CD14-positive monocyte (primary cell): Measurements from ENCODE around the gene BACE1-AS. TPM values are rescaled to one million over a fixed set of nuclear protein-coding genes. Genes with fewer than 3 reads are reported as not detected.

Experiments used
- DNase-seq, 3 donors: peaks; one replicate each; pipeline ENCODE4 v3.0.0-alpha.2; 2011 to 2022
- H2AFZ ChIP-seq: 2 replicates; pipeline ENCODE4 v1.6.0; 2012; ENCODE audit warnings: mild to moderate bottlenecking, low read depth, low read length, inconsistent platforms; ENCODE audit not compliant: insufficient read depth, poor library complexity, severe bottlenecking
- H3K27ac ChIP-seq, 2 donors: 1 replicate in 1 of 2; 2 replicates in 1 of 2; pipeline ENCODE4 v1.5.1; 2012 to 2013; ENCODE audit warnings: low read length in 2 of 2, control low read depth in 1 of 2, inconsistent platforms in 1 of 2, low read depth in 1 of 2, mild to moderate bottlenecking in 1 of 2
- H3K27me3 ChIP-seq, 2 donors: one replicate each; pipeline versions ENCODE4 v1.6.0 to v1.6.1; 2011 to 2013; ENCODE audit warnings: low read length in 2 of 2; ENCODE audit not compliant: control insufficient read depth in 2 of 2, insufficient read depth in 2 of 2
- H3K36me3 ChIP-seq, 2 donors: replicated peaks in 1 of 2; 1 replicate in 1 of 2; 2 replicates in 1 of 2; pipeline versions ENCODE4 v1.5.1 to v1.6.1; 2012 to 2013; ENCODE audit warnings: low read length in 2 of 2, control low read depth in 1 of 2, inconsistent platforms in 1 of 2, mild to moderate bottlenecking in 1 of 2; ENCODE audit not compliant: insufficient read depth in 2 of 2, control insufficient read depth in 1 of 2
- H3K4me1 ChIP-seq, 2 donors: 1 replicate in 1 of 2; 2 replicates in 1 of 2; pipeline versions ENCODE4 v1.5.1 to v1.6.1; 2012 to 2013; ENCODE audit warnings: low read length in 2 of 2, control low read depth in 1 of 2, inconsistent platforms in 1 of 2, mild to moderate bottlenecking in 1 of 2, moderate library complexity in 1 of 2; ENCODE audit not compliant: insufficient read depth in 2 of 2, control insufficient read depth in 1 of 2
- H3K4me2 ChIP-seq: replicated peaks from 2 replicates; pipeline ENCODE3; 2012; ENCODE audit warnings: low read length, moderate library complexity, mild to moderate bottlenecking; ENCODE audit not compliant: poor library complexity, severe bottlenecking; ENCODE audit errors: extremely low read depth
- H3K4me3 ChIP-seq, 3 experiments: fragments of 200-600 bp in 1 of 3; sonication (generic) in 1 of 3; replicated peaks in 1 of 3; 1 replicate in 2 of 3; 2 replicates in 1 of 3; pipeline ENCODE4 v1.5.1; 2011 to 2013; ENCODE audit warnings: low read length in 3 of 3, mild to moderate bottlenecking in 3 of 3, control low read depth in 2 of 3, low read depth in 2 of 3, inconsistent platforms in 1 of 3, moderate library complexity in 1 of 3
- H3K79me2 ChIP-seq: 2 replicates; pipeline ENCODE4 v1.6.0; 2012; ENCODE audit warnings: mild to moderate bottlenecking, control low read depth, inconsistent platforms, low read length, moderate library complexity; ENCODE audit not compliant: insufficient read depth
- H3K9ac ChIP-seq: 2 replicates; pipeline ENCODE4 v1.6.0; 2017; ENCODE audit warnings: low read length, mild to moderate bottlenecking; ENCODE audit not compliant: insufficient read depth, poor library complexity, severe bottlenecking
- H3K9me3 ChIP-seq, 2 donors: replicated peaks in 1 of 2; 1 replicate in 1 of 2; 2 replicates in 1 of 2; pipeline versions ENCODE4 v1.5.1 to v1.6.1; 2012 to 2013; ENCODE audit warnings: low read length in 2 of 2, control low read depth in 1 of 2; ENCODE audit not compliant: control insufficient read depth in 1 of 2, insufficient read depth in 1 of 2
- H4K20me1 ChIP-seq: 2 replicates; pipeline ENCODE4 v1.6.0; 2012; ENCODE audit warnings: mild to moderate bottlenecking, low read length, control low read depth, moderate library complexity; ENCODE audit not compliant: insufficient read depth
- H3K27ac Mint-ChIP-seq, 7 donors: one replicate each; pipeline ENCODE4 v1.8.0; 2020; ENCODE audit warnings: mild to moderate bottlenecking in 7 of 7, mixed read lengths in 7 of 7, moderate library complexity in 6 of 7, inconsistent platforms in 2 of 7
- H3K27me3 Mint-ChIP-seq, 3 donors: one replicate each; pipeline ENCODE4 v1.8.0; 2021 to 2022; ENCODE audit warnings: low read depth in 3 of 3, mild to moderate bottlenecking in 3 of 3, mixed read lengths in 3 of 3, moderate library complexity in 3 of 3, inconsistent platforms in 1 of 3
- H3K36me3 Mint-ChIP-seq, 2 donors: one replicate each; pipeline ENCODE4 v1.8.0; 2020; ENCODE audit warnings: mixed read lengths in 2 of 2, inconsistent platforms in 1 of 2, mild to moderate bottlenecking in 1 of 2
- H3K4me1 Mint-ChIP-seq: one replicate; pipeline ENCODE4 v1.8.0; 2020; ENCODE audit warnings: mild to moderate bottlenecking, mixed read lengths
- H3K4me3 Mint-ChIP-seq, 2 donors: one replicate each; pipeline ENCODE4 v1.8.0; 2020; ENCODE audit warnings: mild to moderate bottlenecking in 2 of 2, mixed read lengths in 2 of 2, moderate library complexity in 1 of 2
- H3K9me3 Mint-ChIP-seq, 7 donors: one replicate each; pipeline ENCODE4 v1.8.0; 2020 to 2022; ENCODE audit warnings: mixed read lengths in 7 of 7, mild to moderate bottlenecking in 6 of 7, moderate library complexity in 6 of 7, inconsistent platforms in 2 of 7
- CTCF ChIP-seq: fragments of 200-600 bp; IDR thresholded peaks from one replicate; pipeline ENCODE4 v1.8.0; 2022; ENCODE audit warnings: antibody characterized with exemption, mild to moderate bottlenecking
- WGBS: methylation state at CpG from one replicate; pipeline ENCODE4 v1.1.5; 2013; ENCODE audit warnings: missing lambda C conversion rate; ENCODE audit not compliant: insufficient coverage; 5-methylcytosine and 5-hydroxymethylcytosine counted together
- intact Hi-C, 2 donors: fragments of 100-400 bp; cut with micrococcal nuclease; formaldehyde crosslinking; loops; one replicate each; pipeline versions ENCODE4 v1.15.0 to v1.15.1; 2023
- polyA minus RNA-seq: library from RNA; depleted of rRNA, polyadenylated mRNA; stranded (reverse); fragments of >200 nt; gene quantifications from 2 replicates; pipeline ENCODE4 v1.2.3, GENCODE V29; 2012
- polyA plus RNA-seq, 3 donors: library from polyadenylated mRNA; depleted of rRNA in 1 of 3; unstranded in 2 of 3; stranded (reverse) in 1 of 3; fragments of 300-500 nt in 2 of 3; fragments of >200 nt in 1 of 3; fragmentation: Illumina TruSeq in 2 of 3; gene quantifications; 1 replicate in 2 of 3; 2 replicates in 1 of 3; pipeline ENCODE4 v1.2.3, GENCODE V29; 2012 to 2021
- total RNA-seq, 12 experiments: library from RNA in 1 of 12; stranded (reverse) in 1 of 12; fragments of 120-200 nt in 1 of 12; gene quantifications; one replicate each; pipeline ENCODE4 v1.2.4 and lab custom pipeline; 2013 to 2026; ENCODE audit warnings: mixed read lengths in 6 of 12, inconsistent platforms in 1 of 12

The BACE1-AS gene
- 1.1 TPM for total RNA-seq (2013)
- polyA plus RNA-seq = 1 to 10 TPM in 1 of 3 donors, not detected in 2; 2.7 TPM
- polyA minus RNA-seq = 0.48 and 0.55 TPM in 2 replicates
- 0.23 to 2.4 (median 0.90) reads per million in 11 experiments for total RNA-seq (lab: John Stamatoyannopoulos, UW)

DNA sequence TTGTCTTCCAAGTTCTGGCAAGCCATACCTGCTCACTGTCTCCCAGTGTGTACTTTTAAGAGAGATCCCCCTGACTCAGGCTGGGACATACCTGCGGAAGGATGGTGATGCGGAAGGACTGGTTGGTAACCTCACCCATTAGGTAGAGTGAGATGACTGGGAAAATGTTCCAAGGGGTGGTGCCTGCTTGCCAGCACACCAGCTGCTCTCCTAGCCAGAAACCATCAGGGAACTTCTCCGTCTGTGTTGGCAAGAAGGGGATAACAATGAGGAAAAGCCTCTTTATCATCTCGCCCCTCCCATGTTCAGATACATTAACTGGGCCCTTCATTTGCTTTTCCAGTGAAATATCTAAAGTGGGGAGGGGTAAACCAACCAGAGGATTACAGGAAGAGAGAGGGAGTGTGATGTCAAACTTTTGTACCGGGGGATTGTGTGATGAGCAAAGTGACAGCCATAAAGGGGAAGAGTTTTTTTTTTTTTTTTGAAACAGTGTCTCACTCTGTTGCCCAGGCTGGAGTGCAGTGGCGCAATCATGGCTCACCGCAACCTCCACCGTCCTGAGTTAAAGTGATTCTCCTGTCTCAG is at the start of gene BACE1-AS:
BACE1-AS (plus strand) TSS at position 538 of the 588 bp plus-strand sequence.
- H3K4me3 ChIP-seq = no peak within 1 kb of the TSS
- H3K27me3 ChIP-seq = no peaks in the 10 kb centered on the region
- H2AFZ ChIP-seq = no peak within 1 kb of the TSS
- no peak within 1 kb of the TSS for H3K27ac ChIP-seq
- H3K4me1 ChIP-seq = no peaks in the 10 kb centered on the region
- no peak for TF ChIP-seq CTCF
- Mint-ChIP-seq H3K9me3 (no peaks in the 10 kb centered on the region), H3K27me3 (peaks cover 0 to 4% (median 2%) of the 10 kb centered on the region in 3 donors), H3K4me1 (peaks cover 6% of the 10 kb centered on the region), H3K4me3 (no peak within 1 kb of the TSS), H3K27ac (peak within 1 kb of the TSS in 4 of 7 donors; percentile 5 to 57 (median 33)), H3K36me3 (peaks cover 69 to 73% of the 10 kb centered on the region in 2 donors)
- no peaks in the 10 kb centered on the region for H4K20me1 ChIP-seq
- no peaks in the 10 kb centered on the region for H3K9me3 ChIP-seq
- H3K79me2 ChIP-seq = no peaks in the 10 kb centered on the region
- H3K4me2 ChIP-seq = no peak within 1 kb of the TSS
- H3K9ac ChIP-seq = no peak within 1 kb of the TSS
- WGBS = no CpG with 5 or more reads among the region's 8 CpGs
- no peak for DNase-seq
- peaks cover 33 to 67% of the 10 kb centered on the region in 2 donors for H3K36me3 ChIP-seq
- intact Hi-C loops = no loop called here

GRCh38 chr11:117248341-117248740 is 42.8 kb upstream of the BACE1-AS start:
- Histone ChIP-seq H3K4me2 (no peak overlapping the region), H4K20me1 (no peaks in the 10 kb centered on the region), H3K79me2 (no peaks in the 10 kb centered on the region), H3K27me3 (no peaks in the 10 kb centered on the region), H3K9me3 (no peaks in the 10 kb centered on the region), H3K4me1 (no peaks in the 10 kb centered on the region), H3K9ac (no peak overlapping the region), H3K36me3 (peaks cover 68 to 83% of the 10 kb centered on the region in 2 donors), H3K4me3 (no peak overlapping the region), H3K27ac (no peak overlapping the region), H2AFZ (no peak overlapping the region)
- Mint-ChIP-seq H3K4me3 (no peak overlapping the region), H3K36me3 (peaks cover 64 to 76% of the 10 kb centered on the region in 2 donors), H3K4me1 (no peaks in the 10 kb centered on the region), H3K9me3 (no peaks in the 10 kb centered on the region), H3K27me3 (no peaks in the 10 kb centered on the region), H3K27ac (no peak overlapping the region)
- intact Hi-C loops = no loop called here
- WGBS = 100% methylated on average over 1 of the region's 4 CpGs
- no peak for TF ChIP-seq CTCF
- DNase-seq = no peak
